Measurements from ENCODE around the gene RFTN1.

The RFTN1 gene

DNA sequence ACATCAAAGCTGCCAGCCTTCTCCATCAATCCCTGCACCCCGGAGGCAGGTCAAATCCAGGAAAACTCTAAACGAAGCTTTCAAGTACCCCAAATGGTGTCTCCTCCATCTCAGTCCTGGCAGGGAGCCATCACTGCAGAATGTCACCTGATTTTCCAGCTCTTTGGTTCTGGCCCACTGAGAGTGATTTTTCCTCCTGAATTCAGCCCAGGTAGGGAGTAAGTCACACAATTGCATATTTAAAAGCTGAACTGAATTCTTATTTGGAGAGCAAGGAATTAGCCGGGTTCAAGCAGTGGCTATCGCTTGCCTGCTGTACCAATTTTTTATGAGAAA is 5.3 kb downstream of the RFTN1 start:
- TF ChIP-seq BACH2 (CRISPR knock-in tag; IDR thresholded peaks at IDR 0.05; ENCODE audit: borderline replicate concordance) = no peak
- no peak for TF ChIP-seq TOX (CRISPR knock-in tag; IDR thresholded peaks at IDR 0.05; ENCODE audit: borderline replicate concordance)
- no peak for TF ChIP-seq RARB (CRISPR knock-in tag; IDR thresholded peaks at IDR 0.05)
- TF ChIP-seq, protein P1, sequence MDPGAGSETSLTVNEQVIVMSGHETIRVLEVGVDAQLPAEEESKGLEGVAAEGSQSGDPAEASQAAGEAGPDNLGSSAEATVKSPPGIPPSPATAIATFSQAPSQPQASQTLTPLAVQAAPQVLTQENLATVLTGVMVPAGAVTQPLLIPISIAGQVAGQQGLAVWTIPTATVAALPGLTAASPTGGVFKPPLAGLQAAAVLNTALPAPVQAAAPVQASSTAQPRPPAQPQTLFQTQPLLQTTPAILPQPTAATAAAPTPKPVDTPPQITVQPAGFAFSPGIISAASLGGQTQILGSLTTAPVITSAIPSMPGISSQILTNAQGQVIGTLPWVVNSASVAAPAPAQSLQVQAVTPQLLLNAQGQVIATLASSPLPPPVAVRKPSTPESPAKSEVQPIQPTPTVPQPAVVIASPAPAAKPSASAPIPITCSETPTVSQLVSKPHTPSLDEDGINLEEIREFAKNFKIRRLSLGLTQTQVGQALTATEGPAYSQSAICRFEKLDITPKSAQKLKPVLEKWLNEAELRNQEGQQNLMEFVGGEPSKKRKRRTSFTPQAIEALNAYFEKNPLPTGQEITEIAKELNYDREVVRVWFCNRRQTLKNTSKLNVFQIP (CRISPR knock-in tag; IDR thresholded peaks at IDR 0.05; ENCODE audit: borderline replicate concordance, low read depth) = no peak
- TF ChIP-seq, protein P2, sequence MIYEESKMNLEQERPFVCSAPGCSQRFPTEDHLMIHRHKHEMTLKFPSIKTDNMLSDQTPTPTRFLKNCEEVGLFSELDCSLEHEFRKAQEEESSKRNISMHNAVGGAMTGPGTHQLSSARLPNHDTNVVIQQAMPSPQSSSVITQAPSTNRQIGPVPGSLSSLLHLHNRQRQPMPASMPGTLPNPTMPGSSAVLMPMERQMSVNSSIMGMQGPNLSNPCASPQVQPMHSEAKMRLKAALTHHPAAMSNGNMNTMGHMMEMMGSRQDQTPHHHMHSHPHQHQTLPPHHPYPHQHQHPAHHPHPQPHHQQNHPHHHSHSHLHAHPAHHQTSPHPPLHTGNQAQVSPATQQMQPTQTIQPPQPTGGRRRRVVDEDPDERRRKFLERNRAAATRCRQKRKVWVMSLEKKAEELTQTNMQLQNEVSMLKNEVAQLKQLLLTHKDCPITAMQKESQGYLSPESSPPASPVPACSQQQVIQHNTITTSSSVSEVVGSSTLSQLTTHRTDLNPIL (CRISPR knock-in tag; IDR thresholded peaks at IDR 0.05; ENCODE audit: low read depth) = no peak
- TF ChIP-seq ZNF565 (CRISPR knock-in tag; conservative IDR thresholded peaks at IDR 0.05; ENCODE audit: low read depth) = no peak
- ATAC-seq = no peak

DNA sequence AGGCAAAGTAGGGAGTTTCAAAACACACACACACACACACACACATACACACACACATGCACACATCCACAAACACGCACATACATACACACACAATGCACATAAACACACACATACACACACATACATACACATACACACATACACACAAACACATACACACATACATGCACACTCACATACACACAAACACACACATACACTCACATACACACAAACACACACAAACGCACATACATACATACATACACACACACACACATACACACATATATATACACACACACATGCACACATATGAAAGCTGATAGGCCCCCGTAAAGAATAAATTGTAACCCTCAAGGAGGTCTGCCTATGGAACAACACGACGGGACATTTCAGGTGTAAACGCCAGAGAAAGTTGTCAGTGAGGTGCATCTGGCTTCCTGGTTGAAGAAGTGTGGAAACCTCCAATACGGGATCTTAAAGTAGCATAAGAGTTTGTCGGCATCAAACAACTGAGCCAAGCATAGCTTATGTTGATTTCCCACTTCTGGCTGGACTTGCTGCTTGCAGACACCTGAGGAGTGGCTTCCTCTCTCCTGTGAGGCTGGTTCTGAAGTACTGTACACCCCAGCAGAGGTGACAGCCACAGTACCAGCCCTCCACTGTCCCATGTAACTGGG is 5.8 kb downstream of the RFTN1 start:
- no peak for ATAC-seq
- no peak for TF ChIP-seq PPARA (CRISPR knock-in tag; IDR thresholded peaks at IDR 0.05; ENCODE audit: borderline replicate concordance)
- TF ChIP-seq, protein P3, sequence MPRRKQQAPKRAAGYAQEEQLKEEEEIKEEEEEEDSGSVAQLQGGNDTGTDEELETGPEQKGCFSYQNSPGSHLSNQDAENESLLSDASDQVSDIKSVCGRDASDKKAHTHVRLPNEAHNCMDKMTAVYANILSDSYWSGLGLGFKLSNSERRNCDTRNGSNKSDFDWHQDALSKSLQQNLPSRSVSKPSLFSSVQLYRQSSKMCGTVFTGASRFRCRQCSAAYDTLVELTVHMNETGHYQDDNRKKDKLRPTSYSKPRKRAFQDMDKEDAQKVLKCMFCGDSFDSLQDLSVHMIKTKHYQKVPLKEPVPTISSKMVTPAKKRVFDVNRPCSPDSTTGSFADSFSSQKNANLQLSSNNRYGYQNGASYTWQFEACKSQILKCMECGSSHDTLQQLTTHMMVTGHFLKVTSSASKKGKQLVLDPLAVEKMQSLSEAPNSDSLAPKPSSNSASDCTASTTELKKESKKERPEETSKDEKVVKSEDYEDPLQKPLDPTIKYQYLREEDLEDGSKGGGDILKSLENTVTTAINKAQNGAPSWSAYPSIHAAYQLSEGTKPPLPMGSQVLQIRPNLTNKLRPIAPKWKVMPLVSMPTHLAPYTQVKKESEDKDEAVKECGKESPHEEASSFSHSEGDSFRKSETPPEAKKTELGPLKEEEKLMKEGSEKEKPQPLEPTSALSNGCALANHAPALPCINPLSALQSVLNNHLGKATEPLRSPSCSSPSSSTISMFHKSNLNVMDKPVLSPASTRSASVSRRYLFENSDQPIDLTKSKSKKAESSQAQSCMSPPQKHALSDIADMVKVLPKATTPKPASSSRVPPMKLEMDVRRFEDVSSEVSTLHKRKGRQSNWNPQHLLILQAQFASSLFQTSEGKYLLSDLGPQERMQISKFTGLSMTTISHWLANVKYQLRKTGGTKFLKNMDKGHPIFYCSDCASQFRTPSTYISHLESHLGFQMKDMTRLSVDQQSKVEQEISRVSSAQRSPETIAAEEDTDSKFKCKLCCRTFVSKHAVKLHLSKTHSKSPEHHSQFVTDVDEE (CRISPR knock-in tag; IDR thresholded peaks at IDR 0.05) = no peak
- TF ChIP-seq TCF4 (CRISPR knock-in tag; IDR thresholded peaks at IDR 0.05; ENCODE audit: borderline replicate concordance) = no peak
- no peak for TF ChIP-seq CSDC2 (CRISPR knock-in tag; IDR thresholded peaks at IDR 0.05)
- TF ChIP-seq, protein P4, sequence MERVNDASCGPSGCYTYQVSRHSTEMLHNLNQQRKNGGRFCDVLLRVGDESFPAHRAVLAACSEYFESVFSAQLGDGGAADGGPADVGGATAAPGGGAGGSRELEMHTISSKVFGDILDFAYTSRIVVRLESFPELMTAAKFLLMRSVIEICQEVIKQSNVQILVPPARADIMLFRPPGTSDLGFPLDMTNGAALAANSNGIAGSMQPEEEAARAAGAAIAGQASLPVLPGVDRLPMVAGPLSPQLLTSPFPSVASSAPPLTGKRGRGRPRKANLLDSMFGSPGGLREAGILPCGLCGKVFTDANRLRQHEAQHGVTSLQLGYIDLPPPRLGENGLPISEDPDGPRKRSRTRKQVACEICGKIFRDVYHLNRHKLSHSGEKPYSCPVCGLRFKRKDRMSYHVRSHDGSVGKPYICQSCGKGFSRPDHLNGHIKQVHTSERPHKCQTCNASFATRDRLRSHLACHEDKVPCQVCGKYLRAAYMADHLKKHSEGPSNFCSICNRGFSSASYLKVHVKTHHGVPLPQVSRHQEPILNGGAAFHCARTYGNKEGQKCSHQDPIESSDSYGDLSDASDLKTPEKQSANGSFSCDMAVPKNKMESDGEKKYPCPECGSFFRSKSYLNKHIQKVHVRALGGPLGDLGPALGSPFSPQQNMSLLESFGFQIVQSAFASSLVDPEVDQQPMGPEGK (CRISPR knock-in tag; IDR thresholded peaks at IDR 0.05; ENCODE audit: borderline replicate concordance) = no peak
- no peak for TF ChIP-seq ZNF565 (CRISPR knock-in tag; conservative IDR thresholded peaks at IDR 0.05; ENCODE audit: low read depth)
- TF ChIP-seq OSR1 (CRISPR knock-in tag; IDR thresholded peaks at IDR 0.05) = no peak
- TF ChIP-seq TOX (CRISPR knock-in tag; IDR thresholded peaks at IDR 0.05; ENCODE audit: borderline replicate concordance) = no peak
- TF ChIP-seq SNAI2 (CRISPR knock-in tag; IDR thresholded peaks at IDR 0.05) = no peak
- TF ChIP-seq RARB (CRISPR knock-in tag; IDR thresholded peaks at IDR 0.05) = no peak
- TF ChIP-seq, protein P2 (CRISPR knock-in tag; IDR thresholded peaks at IDR 0.05; ENCODE audit: low read depth) = no peak
- no peak for TF ChIP-seq ARNTL (CRISPR knock-in tag; IDR thresholded peaks at IDR 0.05; ENCODE audit: borderline replicate concordance, low read depth)
- no peak for TF ChIP-seq GLIS3 (CRISPR knock-in tag; IDR thresholded peaks at IDR 0.05)
- no peak for TF ChIP-seq ZNF8 (CRISPR knock-in tag; IDR thresholded peaks at IDR 0.05)

DNA sequence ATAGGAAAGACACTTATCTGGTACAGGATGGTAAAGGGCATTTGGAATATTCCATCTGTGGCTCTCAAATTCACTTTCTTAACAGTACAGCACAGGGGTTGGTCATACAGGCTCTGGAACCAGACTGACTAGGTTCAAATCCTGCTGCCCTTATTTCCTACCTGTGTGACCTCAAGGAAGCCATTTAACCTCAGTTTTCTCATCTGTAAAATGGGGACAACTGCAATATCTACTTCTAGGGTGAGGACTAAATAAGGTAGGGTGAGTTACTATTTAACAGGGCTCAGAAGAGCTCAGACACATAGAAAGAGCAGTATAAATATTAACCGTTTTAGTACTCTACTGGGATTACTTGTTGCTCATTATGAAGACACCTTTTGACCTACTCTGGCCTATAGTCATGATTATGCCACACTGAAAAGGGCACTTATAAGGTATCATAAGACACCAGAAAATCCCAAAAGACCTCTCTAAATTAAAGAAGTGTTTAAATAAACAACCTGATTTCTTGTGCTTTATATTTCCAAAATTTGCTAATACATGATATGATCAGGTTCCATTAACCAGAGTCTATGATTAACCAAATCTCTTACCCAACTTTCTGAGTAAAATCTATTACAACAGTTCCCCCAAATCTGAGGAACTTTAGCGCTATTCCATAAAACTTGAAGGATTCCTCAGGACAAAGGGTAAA is 6.5 kb downstream of the RFTN1 start:
- ATAC-seq = no peak
- no peak for TF ChIP-seq ZNF565 (CRISPR knock-in tag; conservative IDR thresholded peaks at IDR 0.05; ENCODE audit: low read depth)
- TF ChIP-seq GLIS3 (CRISPR knock-in tag; IDR thresholded peaks at IDR 0.05) = no peak
- TF ChIP-seq, protein P4 (CRISPR knock-in tag; IDR thresholded peaks at IDR 0.05; ENCODE audit: borderline replicate concordance) = no peak
- TF ChIP-seq, protein P1 (CRISPR knock-in tag; IDR thresholded peaks at IDR 0.05; ENCODE audit: borderline replicate concordance, low read depth) = no peak
- no peak for TF ChIP-seq RARB (CRISPR knock-in tag; IDR thresholded peaks at IDR 0.05)
- no peak for TF ChIP-seq ZFP3 (CRISPR knock-in tag; IDR thresholded peaks at IDR 0.05)
- TF ChIP-seq, protein P2 (CRISPR knock-in tag; IDR thresholded peaks at IDR 0.05; ENCODE audit: low read depth) = no peak
- TF ChIP-seq TOX (CRISPR knock-in tag; IDR thresholded peaks at IDR 0.05; ENCODE audit: borderline replicate concordance) = no peak
- TF ChIP-seq ESRRG (CRISPR knock-in tag; IDR thresholded peaks at IDR 0.05) = no peak
- TF ChIP-seq ZC3H10 (CRISPR knock-in tag; IDR thresholded peaks at IDR 0.05) = no peak
- TF ChIP-seq ISL1 (CRISPR knock-in tag; IDR thresholded peaks at IDR 0.05) = no peak
